GM19468 (cell line): ENCODE results near the gene STAP2.
"Not testable (repeated sequence)": the region's sequence is repeated elsewhere in the genome, so short reads cannot be mapped to it uniquely, and the experiment has no call there.

Source experiments
- ATAC-seq: cut with Tn5 transposase; IDR thresholded peaks from one replicate; pipeline ENCODE4 v1.9.1; 2021; ENCODE audit warnings: mild to moderate bottlenecking, moderate library complexity, moderate number of reproducible peaks; ENCODE audit not compliant: unreplicated experiment; ENCODE audit errors: extremely low read depth

The STAP2 gene

DNA sequence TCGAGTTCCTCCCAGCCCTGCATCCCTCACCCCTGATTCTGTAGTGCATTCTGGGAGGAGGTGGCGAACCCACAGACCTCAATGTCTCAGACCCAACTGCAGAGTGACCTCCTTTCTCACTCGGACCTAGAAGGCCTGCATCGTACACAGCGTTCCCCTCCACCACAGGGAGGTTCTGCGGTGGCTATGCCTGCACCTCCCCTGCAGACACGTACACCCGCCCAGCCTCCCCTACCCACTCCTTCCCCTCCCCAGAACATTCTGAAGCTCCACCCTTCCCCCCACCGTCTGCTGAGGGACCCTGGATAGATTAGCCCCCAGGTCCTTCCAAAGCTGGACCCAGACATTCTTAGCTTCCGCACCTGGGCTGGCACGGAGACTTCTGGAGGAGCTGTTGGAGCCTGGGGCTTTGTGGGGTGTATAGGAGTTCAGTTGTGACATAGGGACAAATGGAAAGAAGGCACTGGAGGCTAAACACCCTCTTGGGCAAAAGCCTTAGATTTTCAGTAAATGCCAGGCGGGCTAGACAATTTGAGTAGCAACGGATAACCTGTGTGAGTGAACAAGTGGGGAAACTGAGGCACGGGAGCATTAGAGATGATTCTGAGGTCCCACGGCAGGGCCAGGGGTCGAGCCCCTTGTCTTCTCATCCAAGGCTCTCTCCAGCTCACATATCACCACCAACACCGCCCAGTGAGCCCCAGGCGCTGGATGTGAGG is 34.6 kb downstream of the STAP2 start:
- ATAC-seq: no peak

DNA sequence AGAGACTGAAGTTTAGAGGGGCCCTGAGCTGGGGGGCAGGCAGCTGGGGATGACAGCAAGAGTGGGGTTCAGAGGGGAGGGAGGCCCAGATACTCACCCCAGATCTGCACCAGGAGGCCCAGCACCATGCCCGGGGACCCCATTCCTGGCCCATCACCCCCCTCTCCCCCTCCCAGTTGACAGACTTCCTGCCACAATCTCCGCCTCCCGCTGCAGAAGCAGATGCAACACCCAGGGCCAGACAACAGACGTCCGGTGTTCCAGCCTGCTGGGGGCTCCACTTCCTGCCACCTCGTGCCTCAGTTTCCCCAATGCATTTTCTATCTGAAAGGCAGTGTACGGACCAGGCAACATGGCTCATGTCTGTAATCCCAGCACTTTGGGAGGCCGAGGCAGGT is 36.4 kb downstream of the STAP2 start, which contains the start of gene TMIGD2:
Gene TMIGD2, minus strand, starts transcription at position 147 of the 398 bp plus-strand sequence. Its CDS starts 4 bp downstream, at position 143.
- no peak for ATAC-seq

DNA sequence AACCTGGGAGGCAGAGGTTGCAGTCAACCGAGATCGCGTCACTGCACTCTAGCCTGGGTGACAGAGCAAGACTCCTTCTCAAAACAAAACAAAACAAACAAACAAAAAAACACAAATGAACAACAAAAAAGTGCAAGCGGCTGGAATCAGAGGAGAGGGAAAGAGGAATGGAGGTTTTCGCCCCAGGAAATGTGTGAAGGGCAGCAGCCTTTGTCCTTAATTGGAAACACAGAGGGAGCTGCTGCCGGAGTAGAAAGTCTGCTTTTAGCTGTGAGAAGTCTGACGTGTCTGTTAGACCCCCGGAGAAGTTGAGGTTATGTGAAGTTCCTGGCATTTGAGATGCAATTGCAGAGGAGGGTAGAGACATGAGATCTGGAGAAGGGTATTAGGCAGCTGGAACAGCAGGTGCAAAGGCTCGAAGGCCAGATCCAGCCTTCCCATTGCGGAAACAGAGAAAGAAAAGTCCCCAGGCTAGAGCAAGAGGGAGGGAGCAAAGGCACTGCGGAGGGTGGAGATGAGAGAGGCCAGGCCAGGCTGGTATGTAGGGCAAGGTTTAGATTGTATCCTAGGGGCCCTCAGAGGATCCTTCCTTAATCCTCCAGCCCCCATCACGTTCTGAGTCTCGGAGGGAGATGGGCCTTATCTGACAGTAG is 36.9 kb downstream of the STAP2 start:
- ATAC-seq: no peak

DNA sequence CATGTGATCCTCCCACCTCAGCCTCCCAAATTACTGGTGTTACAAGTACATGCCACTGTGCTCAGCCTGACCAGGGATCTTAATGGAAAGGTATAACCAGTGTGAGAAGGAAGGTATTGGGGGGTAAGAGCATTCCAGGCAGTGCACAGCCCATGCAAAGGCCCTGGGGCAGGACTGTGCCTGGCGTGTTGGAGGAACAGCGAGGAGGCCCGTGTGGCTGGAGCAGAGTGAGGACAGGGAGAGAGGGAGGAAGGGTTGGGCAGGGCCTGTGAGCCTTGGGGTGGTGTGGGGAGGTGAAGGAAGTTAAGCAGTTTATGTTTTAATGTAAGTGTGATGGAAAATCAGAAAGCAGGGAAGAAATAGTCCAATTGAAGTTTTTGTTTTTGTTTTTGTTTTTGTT is 38.0 kb downstream of the STAP2 start:
- ATAC-seq: no peak

DNA sequence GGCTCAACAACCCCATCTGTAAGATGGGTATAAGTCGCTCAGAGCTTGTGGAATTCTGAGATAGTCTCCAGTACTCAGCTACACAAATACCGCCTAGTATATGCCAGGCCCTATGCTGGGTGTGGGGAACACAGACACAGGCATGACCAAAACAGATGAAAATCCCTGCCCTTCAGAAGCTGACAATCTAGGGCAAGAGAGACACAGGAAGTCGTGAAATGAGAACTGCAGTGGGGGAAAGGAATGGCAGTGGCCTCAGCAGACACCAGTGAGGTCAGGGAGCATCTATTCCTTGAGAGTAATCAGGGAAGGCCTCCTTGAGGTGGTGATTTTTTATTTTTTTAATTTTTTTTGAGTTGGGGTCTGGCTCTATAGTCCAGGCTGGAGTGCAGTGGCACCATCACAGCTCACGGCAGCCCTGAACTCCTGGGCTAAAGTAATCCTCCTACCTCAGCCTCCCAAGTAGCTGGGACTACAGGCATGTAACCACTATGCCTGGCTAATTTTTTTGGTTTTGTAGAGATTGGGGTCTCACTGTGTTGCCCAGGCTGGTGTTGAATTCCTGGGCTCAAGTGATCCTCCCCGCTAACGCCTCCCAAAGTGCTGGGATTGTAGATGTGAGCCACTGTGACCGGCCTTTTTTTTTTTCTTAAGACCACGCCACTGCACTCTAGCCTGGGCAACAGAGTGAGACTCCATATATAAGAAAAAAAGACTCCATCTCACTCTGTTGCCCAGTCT is 39.6 kb downstream of the STAP2 start:
- ATAC-seq: no peak

DNA sequence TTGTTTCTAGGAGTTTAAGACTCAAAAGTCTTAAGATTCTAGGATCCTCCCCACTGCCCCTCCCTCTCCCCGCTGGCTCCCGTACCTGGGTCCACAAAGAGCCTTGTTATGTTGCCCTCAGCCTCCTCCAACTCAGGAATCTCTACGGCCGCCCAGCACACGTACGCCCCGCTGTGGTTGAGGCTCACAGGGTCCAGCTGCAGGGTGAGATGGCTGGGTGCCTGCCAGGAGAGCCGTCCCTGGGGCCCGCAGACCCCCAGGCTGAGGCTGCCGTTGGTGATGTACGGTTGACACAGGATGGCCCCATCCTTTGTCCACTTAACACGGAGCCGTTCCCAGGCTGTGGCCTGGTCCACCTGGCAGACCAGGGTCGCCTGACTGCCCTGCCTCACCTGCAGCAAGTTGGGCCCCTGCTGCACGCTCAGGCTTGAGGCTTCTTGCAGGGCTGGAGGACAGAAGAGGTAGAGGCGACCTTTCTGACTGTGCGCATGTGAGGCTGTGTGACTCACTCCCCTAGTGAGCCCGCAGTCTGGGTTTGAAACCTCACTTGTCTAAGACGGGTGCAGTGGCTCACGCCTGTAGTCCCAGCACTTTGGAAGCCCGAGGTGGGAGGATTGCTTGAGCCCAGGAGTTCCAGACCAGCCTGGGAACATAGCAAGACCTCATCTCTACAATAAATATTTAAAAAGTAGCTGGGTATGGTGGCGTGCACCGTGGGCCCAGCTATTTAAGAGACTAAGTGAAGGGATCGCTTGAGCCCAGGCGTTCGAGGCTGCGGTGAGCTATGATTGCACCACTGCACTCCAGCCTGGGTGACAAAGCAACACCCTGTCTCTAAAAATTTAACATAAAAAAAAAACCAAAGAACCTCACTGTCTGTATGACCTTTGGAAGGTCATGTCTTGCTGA is 40.5 kb downstream of the STAP2 start:
- ATAC-seq: no peak

DNA sequence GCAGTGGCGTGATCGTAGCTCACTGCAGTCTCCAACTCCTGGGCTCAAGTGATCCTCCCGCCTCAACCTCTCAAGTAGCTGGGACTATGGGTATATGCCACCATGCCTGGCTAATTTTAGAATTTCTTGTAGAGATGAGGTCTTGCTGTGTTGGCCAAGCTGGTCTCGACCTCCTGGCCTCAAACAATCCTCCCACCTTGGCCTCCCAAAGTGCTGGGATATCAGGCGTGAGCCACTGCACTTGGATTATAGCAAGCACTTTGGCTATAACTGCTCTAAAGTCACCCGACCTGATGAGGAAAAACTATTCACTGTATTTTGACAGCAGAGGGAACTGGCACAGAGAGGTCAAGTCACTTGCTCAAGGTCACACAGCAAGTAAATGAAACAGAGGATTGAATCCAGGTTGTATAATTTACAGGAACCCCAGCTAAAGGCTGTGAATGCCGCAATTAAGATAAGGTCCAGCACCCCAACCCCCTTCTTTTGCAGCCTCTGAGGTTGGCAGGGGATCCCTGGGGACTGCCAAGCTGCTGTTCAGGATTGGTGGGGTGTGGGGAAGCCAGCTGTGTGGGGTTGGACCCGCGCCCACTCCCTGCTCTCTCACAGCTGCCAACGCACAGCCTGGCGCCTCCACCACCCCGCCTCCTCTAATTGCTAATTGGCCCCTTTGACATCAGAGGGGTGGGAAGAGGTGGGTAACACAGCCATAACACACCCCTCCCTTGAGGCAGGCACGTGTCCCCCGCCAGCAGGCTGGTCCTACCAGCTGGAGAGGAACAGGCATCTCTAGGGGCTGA is 42.5 kb downstream of the STAP2 start:
- ATAC-seq: no peak

DNA sequence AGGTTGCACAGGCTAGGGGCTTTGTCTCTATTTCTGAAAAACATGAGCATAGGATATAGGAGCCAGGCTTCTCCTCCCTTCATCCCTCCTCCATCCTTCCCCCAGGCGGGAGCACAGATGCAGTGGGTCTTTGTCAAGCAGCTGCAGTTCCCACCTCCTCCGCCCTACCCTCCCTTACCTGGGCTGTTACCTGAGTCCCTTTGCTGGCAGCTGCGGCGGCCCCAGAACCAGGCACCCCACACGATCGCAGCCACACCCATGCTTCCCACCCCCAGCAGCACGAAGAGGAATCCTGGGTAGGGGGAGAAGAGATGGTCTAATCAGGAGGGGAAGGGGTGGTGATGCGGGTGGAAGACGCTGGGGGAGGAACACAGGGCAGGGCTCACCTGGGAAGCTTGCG is 44.2 kb downstream of the STAP2 start:
- ATAC-seq: no peak

DNA sequence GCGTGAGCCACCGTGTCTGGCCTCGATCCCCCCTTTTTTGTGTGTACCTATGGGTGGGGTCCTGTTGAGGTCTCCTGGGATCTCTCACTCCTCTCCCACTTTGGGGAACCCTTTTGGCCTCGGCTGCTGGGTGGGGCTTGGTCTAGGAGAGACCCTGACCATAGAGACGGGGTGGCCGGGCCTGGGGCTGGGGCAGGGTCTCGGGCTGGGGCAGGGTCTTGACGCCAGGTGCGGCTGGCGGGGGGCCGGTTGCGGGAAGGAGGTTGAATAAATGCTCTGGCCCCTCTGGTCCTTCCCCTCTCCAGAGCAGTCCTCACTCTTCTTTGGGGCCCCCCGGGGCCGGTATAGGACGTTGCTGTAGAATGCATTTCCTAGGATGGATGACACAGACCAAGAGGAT is 46.1 kb downstream of the STAP2 start:
- ATAC-seq: no peak

DNA sequence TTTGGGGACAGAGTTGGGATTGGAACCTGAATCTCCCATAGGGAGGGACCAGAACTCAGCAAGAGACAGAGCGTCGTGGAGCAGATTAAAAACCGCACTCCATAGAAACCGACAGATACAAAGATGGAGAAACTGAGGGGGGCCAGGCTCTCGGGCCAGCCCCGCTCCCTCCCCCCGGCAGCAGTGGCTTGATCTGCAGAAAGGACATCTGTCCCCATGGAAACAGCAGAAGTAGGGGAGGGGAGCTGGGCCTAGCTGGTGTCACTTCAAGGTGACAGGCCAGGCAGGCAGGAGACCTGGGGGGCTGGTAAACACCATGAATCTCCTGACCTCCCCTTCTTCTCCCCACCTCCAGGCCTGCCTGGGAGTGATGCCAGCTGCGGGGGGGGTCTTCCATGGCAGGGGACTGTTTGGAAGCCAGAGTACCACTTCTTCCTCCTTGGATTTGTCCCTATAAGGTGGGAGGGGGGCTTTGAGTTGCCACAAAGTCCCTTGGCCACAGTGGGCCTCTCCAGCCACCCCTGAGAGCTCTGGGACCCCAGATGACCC is 47.4 kb downstream of the STAP2 start:
- ATAC-seq: no peak

DNA sequence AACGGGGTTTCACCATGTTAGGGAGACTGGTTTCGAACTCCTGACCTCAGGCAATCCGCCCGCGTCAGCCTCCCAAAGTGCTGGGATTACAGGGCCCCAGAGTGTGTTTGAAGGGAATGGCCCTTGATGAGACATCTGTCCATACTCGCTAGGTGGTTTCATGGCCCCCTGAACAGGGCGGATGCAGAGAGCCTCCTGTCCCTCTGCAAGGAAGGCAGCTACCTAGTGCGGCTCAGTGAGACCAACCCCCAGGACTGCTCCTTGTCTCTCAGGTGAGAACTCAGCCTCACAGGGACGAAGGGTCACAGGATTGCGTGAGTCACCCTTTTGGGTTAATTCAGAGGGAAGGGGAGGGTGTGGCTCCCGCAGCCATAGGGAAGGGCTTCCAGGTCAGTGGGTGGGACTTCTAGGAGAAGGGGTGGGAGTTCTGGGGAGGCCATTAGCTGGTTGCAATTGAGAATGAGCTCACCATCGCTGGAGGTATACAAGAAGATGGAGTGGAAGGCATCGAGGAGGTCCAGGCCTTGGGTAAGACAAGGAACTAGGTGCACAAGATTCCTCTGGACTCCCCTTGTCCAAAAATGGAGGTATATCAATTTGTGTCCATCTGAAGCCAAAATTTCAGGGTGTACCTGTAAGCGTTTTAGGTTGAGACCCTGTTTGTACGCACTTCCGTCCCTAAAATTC is 50.4 kb downstream of the STAP2 start:
- no peak for ATAC-seq

DNA sequence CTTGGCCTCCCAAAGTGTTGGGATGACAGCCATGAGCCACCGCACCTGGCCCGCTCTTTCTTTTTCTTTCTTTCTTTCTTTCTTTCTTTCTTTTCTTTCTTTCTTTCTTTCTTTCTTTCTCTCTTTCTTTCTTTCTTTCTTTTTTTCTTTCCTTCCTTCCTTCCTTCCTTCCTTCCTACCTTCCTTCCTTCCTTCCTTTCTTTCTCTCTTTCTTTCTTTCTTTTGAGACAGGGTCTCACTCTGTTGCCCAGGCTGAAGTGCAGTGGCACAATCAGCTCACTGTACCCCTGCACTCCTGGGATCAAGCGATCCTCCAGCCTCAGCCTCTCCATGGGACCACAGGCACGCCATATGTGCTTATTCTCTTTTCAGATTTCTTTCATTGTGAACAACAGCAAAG is 52.5 kb downstream of the STAP2 start:
- ATAC-seq: not testable (repeated sequence)

DNA sequence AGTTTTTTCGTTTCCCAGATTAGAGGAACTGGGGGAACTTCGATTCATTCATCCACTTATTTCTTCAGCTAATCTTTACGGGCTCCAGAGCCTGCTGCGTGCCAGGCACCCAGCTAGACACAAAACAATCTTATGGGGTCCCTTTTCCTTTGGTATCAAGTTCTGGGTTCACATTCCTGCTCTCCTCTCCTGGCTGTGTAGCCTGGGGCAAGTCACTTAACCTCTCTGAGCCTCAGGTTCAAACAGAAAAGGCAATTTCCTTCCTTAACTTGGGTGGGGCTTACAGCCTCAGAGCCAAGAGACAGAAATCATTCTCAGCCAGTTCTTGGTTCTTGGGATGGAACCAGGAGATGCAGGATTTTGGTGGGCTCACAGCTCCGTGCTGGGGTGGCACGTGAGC is 53.7 kb downstream of the STAP2 start:
- ATAC-seq: no peak

DNA sequence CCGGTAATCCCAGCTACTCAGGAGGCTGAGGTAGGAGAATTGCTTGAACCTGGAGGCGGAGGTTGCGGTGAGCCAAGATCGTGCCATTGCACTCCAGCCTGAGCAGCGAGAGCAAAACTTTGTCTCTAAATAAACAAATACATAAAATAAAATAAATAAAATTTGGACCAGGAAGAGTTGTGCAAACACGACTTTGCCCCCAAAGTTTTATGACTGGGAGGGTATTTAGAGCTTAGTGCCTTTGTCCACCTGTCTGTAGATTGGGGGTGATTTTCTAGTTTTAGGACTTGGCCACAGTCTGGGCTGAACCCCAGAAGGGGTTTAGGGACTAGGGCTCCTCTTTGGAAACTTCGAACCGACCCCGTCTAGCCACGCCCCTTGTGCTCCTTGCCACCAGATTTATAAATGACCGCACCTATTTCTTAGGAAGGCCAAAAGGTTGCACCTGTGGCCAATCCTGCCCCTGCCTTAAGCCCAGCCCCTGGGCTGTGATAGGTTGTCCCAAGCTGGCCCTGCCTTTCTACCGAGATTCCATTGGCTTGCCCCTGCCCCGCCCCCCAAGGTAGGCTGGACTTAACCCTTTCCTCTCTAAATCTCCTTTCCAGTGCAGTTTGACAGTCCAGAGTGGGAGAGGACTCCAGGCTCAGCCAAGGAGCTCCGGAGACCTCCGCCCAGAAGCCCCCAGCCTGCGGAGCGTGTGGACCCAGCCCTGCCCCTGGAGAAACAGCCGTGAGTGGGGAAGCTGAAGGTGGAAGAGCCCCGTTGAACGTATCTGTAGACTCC is 54.3 kb downstream of the STAP2 start:
- no peak for ATAC-seq

DNA sequence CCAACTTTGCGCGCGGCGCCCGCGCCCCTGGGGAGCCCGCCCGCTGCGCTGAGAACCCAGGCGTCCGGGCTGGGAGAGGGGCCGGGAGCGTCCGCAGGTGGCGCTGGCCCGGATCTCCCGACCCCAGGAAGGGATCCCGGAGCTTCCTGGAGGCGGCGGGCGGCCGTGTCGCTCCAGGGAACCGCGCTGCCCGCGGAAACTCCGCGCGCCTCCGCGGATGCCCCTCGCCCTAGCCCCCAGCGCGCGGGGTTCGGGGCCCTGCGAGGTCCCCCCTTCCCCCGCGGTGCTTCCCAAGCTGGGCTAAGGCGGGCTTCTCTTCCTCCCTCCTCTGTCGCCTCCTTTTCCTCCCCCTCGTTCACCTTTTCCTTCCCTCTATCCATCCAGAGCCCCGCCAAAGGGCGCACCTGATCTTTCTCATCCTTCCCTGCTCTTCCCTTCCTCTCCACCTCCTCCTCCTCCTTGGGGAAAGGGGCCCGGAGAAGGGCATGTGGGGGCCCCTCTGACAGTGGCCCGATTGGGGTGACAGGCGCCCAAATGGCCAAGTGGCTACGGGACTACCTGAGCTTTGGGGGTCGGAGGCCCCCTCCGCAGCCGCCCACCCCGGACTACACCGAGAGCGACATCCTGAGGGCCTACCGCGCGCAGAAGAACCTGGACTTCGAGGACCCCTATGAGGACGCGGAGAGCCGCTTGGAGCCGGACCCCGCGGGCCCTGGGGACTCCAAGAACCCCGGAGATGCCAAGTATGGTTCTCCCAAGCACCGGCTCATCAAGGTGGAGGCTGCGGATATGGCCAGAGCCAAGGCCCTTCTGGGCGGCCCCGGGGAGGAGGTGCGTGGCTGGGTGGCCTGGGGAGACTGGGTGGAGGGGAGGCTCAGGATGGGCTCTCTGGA is 58.9 kb downstream of the STAP2 start:
- ATAC-seq: no peak

DNA sequence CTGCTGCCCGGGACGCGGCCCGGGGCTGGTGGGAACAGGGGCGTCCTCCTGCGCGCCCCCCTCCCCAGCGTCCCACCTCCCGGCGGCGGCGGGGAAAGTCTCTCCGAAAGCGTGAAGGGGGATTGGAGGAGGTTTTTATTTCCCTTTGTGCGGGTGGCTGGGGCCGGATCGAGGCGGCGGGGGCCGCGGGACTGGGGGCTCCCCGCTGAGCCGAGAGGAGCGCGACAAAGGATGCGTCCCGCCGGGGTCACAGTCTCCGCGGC is 59.4 kb downstream of the STAP2 start:
- ATAC-seq: no peak
